ENCODE data around the gene NOVA2.

NOVA2 gene

GRCh38 chr19:45958320-45958719 is 15.3 kb downstream of the NOVA2 start:
- TF ChIP-seq TEAD4 (IDR thresholded peaks at IDR 0.05) (no peak), ZBTB7A (IDR thresholded peaks at IDR 0.05; ENCODE audit: low read depth) (no peak), CEBPB (IDR thresholded peaks at IDR 0.05) (no peak), USF1 (IDR thresholded peaks at IDR 0.05) (no peak)

GRCh38 chr19:45955905-45956608 is 17.6 kb downstream of the NOVA2 start:
- TF ChIP-seq NFIC (IDR thresholded peaks at IDR 0.05) = peak; percentile 80
- no peak for TF ChIP-seq CREB1 (IDR thresholded peaks at IDR 0.05; ENCODE audit: low read depth)
- TF ChIP-seq MAX (IDR thresholded peaks at IDR 0.05) = peak; percentile 71
- peak; percentile 44; the same call in 1 of the 2 replicates for TF ChIP-seq EP300 (IDR thresholded peaks at IDR 0.05; ENCODE audit: borderline replicate concordance)
- no peak for TF ChIP-seq YY1 (IDR thresholded peaks at IDR 0.05; ENCODE audit: low read depth)

GRCh38 chr19:45954156-45954555 is 19.5 kb downstream of the NOVA2 start:
- TF ChIP-seq NFIC (IDR thresholded peaks at IDR 0.05) (no peak), EGR1 (IDR thresholded peaks at IDR 0.05) (no peak), FOXM1 (IDR thresholded peaks at IDR 0.05; ENCODE audit: borderline replicate concordance, low read depth) (no peak), TCF12 (IDR thresholded peaks at IDR 0.05; ENCODE audit: low read depth) (no peak), TEAD4 (IDR thresholded peaks at IDR 0.05) (no peak), YY1 (IDR thresholded peaks at IDR 0.05; ENCODE audit: low read depth) (no peak), TAF1 (IDR thresholded peaks at IDR 0.05; ENCODE audit: low read depth) (no peak), CEBPB (IDR thresholded peaks at IDR 0.05) (no peak), RAD21 (IDR thresholded peaks at IDR 0.05; ENCODE audit: low read depth) (no peak), CREB1 (IDR thresholded peaks at IDR 0.05; ENCODE audit: low read depth) (no peak), EP300 (IDR thresholded peaks at IDR 0.05; ENCODE audit: borderline replicate concordance) (no peak), USF1 (IDR thresholded peaks at IDR 0.05) (no peak), MAX (IDR thresholded peaks at IDR 0.05) (no peak), ZBTB7A (IDR thresholded peaks at IDR 0.05; ENCODE audit: low read depth) (no peak), REST (IDR thresholded peaks at IDR 0.05; ENCODE audit: low read depth) (no peak)

- TF ChIP-seq CEBPB (IDR thresholded peaks at IDR 0.05) = no peak
- no peak for TF ChIP-seq MAX (IDR thresholded peaks at IDR 0.05)
- TF ChIP-seq REST (IDR thresholded peaks at IDR 0.05; ENCODE audit: low read depth) = no peak
- no peak for TF ChIP-seq TEAD4 (IDR thresholded peaks at IDR 0.05)
- TF ChIP-seq TCF12 (IDR thresholded peaks at IDR 0.05; ENCODE audit: low read depth) = no peak
- no peak for TF ChIP-seq EGR1 (IDR thresholded peaks at IDR 0.05)
- no peak for TF ChIP-seq USF1 (IDR thresholded peaks at IDR 0.05)
Measured at GRCh38 chr19:45953676-45954075, 20.0 kb downstream of the NOVA2 start.

GRCh38 chr19:45952686-45953505 is 20.8 kb downstream of the NOVA2 start:
- TF ChIP-seq FOXM1 (IDR thresholded peaks at IDR 0.05; ENCODE audit: borderline replicate concordance, low read depth) (no peak), REST (IDR thresholded peaks at IDR 0.05; ENCODE audit: low read depth) (peak; percentile 99), EGR1 (IDR thresholded peaks at IDR 0.05) (peak; percentile 22; the same call in 1 of the 2 replicates), MAX (IDR thresholded peaks at IDR 0.05) (peak; percentile 68), TEAD4 (IDR thresholded peaks at IDR 0.05) (peak; percentile 11; the same call in 1 of the 2 replicates), TAF1 (IDR thresholded peaks at IDR 0.05; ENCODE audit: low read depth) (no peak), NFIC (IDR thresholded peaks at IDR 0.05) (0 out of 2 replicates have a peak, but pooled peaks have one; percentile 28), CREB1 (IDR thresholded peaks at IDR 0.05; ENCODE audit: low read depth) (no peak), ZBTB7A (IDR thresholded peaks at IDR 0.05; ENCODE audit: low read depth) (peak; percentile 26; the same call in 1 of the 2 replicates), TCF12 (IDR thresholded peaks at IDR 0.05; ENCODE audit: low read depth) (0 out of 2 replicates have a peak, but pooled peaks have one; percentile 49), USF1 (IDR thresholded peaks at IDR 0.05) (no peak), CEBPB (IDR thresholded peaks at IDR 0.05) (no peak), RAD21 (IDR thresholded peaks at IDR 0.05; ENCODE audit: low read depth) (no peak), YY1 (IDR thresholded peaks at IDR 0.05; ENCODE audit: low read depth) (0 out of 2 replicates have a peak, but pooled peaks have one; percentile 58), EP300 (IDR thresholded peaks at IDR 0.05; ENCODE audit: borderline replicate concordance) (no peak)

Measured in Ishikawa (cell line).